HL-60 (cell line): ENCODE measurements around the gene NOXO1.
"Not testable (repeated sequence)": the region's sequence is repeated elsewhere in the genome, so short reads cannot be mapped to it uniquely, and the experiment has no call there.

Source experiments
- DNase-seq, 2 experiments: peaks; one replicate each; pipeline ENCODE4 v3.0.0-alpha.2; 2010 to 2020; ENCODE audit warnings: low read depth in 1 of 2, low spot score in 1 of 2
- H3K27ac ChIP-seq: fragments of 250-450 bp; sonication (Bioruptor Pico); replicated peaks from 2 replicates; pipeline ENCODE4 v1.5.1; 2020; ENCODE audit warnings: mild to moderate bottlenecking, moderate library complexity
- H3K27me3 ChIP-seq: fragments of 250-450 bp; sonication (Bioruptor Pico); 2 replicates; pipeline ENCODE4 v1.5.1; 2021; ENCODE audit warnings: mild to moderate bottlenecking, moderate library complexity; ENCODE audit not compliant: insufficient read depth, poor library complexity, severe bottlenecking
- H3K4me3 ChIP-seq: replicated peaks from 2 replicates; pipeline ENCODE4 v1.5.1; 2011; ENCODE audit warnings: mild to moderate bottlenecking, control low read depth, low read length; ENCODE audit not compliant: insufficient read depth
- CTCF ChIP-seq: IDR thresholded peaks from one replicate; pipeline ENCODE4 v1.5.1; 2011; ENCODE audit warnings: low read length, control low read depth, inconsistent platforms; ENCODE audit not compliant: insufficient read depth
- GABPA ChIP-seq: IDR thresholded peaks from 2 replicates; pipeline ENCODE4 v1.6.1; 2012; ENCODE audit warnings: low read depth
- POLR2AphosphoS5 ChIP-seq: IDR thresholded peaks from 2 replicates; pipeline ENCODE4 v1.6.1; 2012; ENCODE audit warnings: low read depth
- REST ChIP-seq: IDR thresholded peaks from 2 replicates; pipeline ENCODE4 v1.6.1; 2012; ENCODE audit warnings: low read depth; ENCODE audit not compliant: insufficient replicate concordance
- SPI1 ChIP-seq: IDR thresholded peaks from 2 replicates; pipeline ENCODE4 v1.6.1; 2012; ENCODE audit warnings: low read depth, mild to moderate bottlenecking, borderline replicate concordance

The NOXO1 gene

GRCh38 chr16:1961651-1962067, 19.6 kb downstream of the NOXO1 start:
- TF ChIP-seq CTCF (no peak), SPI1 (peak; percentile 29; the same call in 1 of the 2 replicates)
- H3K4me3 ChIP-seq = peak overlapping the region; percentile 20
- DNase-seq = peak; percentile 62 to 80
- peak overlapping the region; percentile 94 for H3K27ac ChIP-seq
- H3K27me3 ChIP-seq = no peaks in the 10 kb centered on the region

GRCh38 chr16:1960665-1961630, 20.3 kb downstream of the NOXO1 start:
- DNase-seq = peak in 1 of 2 experiments; percentile 78
- Histone ChIP-seq H3K27ac (peak overlapping the region; percentile 87), H3K27me3 (no peaks in the 10 kb centered on the region), H3K4me3 (peak overlapping the region; percentile 91)
- TF ChIP-seq SPI1 (no peak), POLR2AphosphoS5 (peak; percentile 98), REST (peak; percentile 50)

- H3K4me3 ChIP-seq = peak within 1 kb of the TSS; percentile 91
- peak within 1 kb of the TSS; percentile 87 for H3K27ac ChIP-seq
- DNase-seq = peak; percentile 91 to 93
- H3K27me3 ChIP-seq = no peaks in the 10 kb centered on the region
- TF ChIP-seq POLR2AphosphoS5 = peak; percentile 86; the same call in 1 of the 2 replicates
- TF ChIP-seq GABPA = no peak
- no peak for TF ChIP-seq SPI1
- TF ChIP-seq CTCF = peak; percentile 56
- peak; percentile 5 for TF ChIP-seq REST
Measured at GRCh38 chr16:1959269-1960039, 21.8 kb downstream of the NOXO1 start, which contains the start of gene NDUFB10. NDUFB10 (plus strand) TSS chr16:1959538; CDS start chr16:1959625, 87 bp downstream.

- Histone ChIP-seq H3K27me3 (no peaks in the 10 kb centered on the region), H3K4me3 (0 out of 2 replicates have a peak overlapping the region, but pooled peaks have one; percentile 91), H3K27ac (no peak overlapping the region)
- no peak for TF ChIP-seq GABPA
- no peak for TF ChIP-seq CTCF
- no peak for TF ChIP-seq REST
- no peak for TF ChIP-seq POLR2AphosphoS5
- TF ChIP-seq SPI1 = no peak
- no peak for DNase-seq
Measured at GRCh38 chr16:1958715-1959268, 22.5 kb downstream of the NOXO1 start.

GRCh38 chr16:1958143-1958491, 23.2 kb downstream of the NOXO1 start:
- H3K27me3 ChIP-seq, DNase-seq, H3K4me3 ChIP-seq, H3K27ac ChIP-seq: not testable (repeated sequence)
